ENCODE measurements around the gene SYK. TPM values are rescaled to one million over a fixed set of nuclear protein-coding genes. Genes with fewer than 3 reads are reported as not detected.

SYK gene
- total and polyA plus RNA-seq, 2 of the 13 experiments (the other 11 are each of a cell fraction or from before 2014, with no cell fraction given): not detected

- H2AFZ ChIP-seq (ENCODE audit: low read length): no peak overlapping the region
- H3K9me3 ChIP-seq (ENCODE audit: low read length): peaks cover 7% of the 10 kb centered on the region
- intact Hi-C loops (cut with micrococcal nuclease; ENCODE audit: unreplicated experiment) (no loop called here), in situ Hi-C loops (cut with HindIII; ENCODE audit: extremely low pct_ligation_motif_present, low pct_unique_long_range_greater_than_20kb) (no loop called here)
- DNase-seq (ENCODE audit: low spot score) (no peak), ATAC-seq (no peak), FAIRE-seq (no peak)
- no peak overlapping the region for H3K9ac ChIP-seq (ENCODE audit: insufficient read depth, low read depth, low read length)
- no peak overlapping the region for H3K27ac ChIP-seq (ENCODE audit: extremely low read length, insufficient read depth, low read length)
- H3K27me3 ChIP-seq (ENCODE audit: control insufficient read depth in 1 of 2, insufficient read depth in 2 of 2, low read length in 2 of 2): peaks cover 0 to 5% of the 10 kb centered on the region in 2 experiments; a peak in 1 of 5 replicates
- H3K4me2 ChIP-seq (ENCODE audit: low read depth, low read length): no peak overlapping the region
- no peak overlapping the region for H3K4me3 ChIP-seq (replicated peaks in 1 of 3; ENCODE audit: insufficient read depth in 1 of 3, low read depth in 2 of 3, low read length in 3 of 3)
- TF ChIP-seq ZNF678 (CRISPR knock-in tag; IDR thresholded peaks at IDR 0.05) (no peak), FOXM1 (CRISPR knock-in tag; IDR thresholded peaks at IDR 0.05) (no peak), EP300 (IDR thresholded peaks at IDR 0.05; ENCODE audit: low read depth in 2 of 2, low read length in 2 of 2) (no peak), EP300 (CRISPR knock-in tag; IDR thresholded peaks at IDR 0.05; ENCODE audit: borderline replicate concordance) (no peak), IRX3 (CRISPR knock-in tag; IDR thresholded peaks at IDR 0.05; ENCODE audit: borderline replicate concordance, low read depth) (no peak), NR2F1 (CRISPR knock-in tag; IDR thresholded peaks at IDR 0.05) (no peak), ZNF546 (CRISPR knock-in tag; conservative IDR thresholded peaks at IDR 0.05) (no peak), ZNF331 (CRISPR knock-in tag; IDR thresholded peaks at IDR 0.05) (no peak), FOXO1 (CRISPR knock-in tag; IDR thresholded peaks at IDR 0.05) (no peak), ZNF747 (CRISPR knock-in tag; IDR thresholded peaks at IDR 0.05; ENCODE audit: borderline replicate concordance) (no peak), ZNF703 (CRISPR knock-in tag; IDR thresholded peaks at IDR 0.05; ENCODE audit: borderline replicate concordance) (no peak), ZNF441 (CRISPR knock-in tag; IDR thresholded peaks at IDR 0.05; ENCODE audit: borderline replicate concordance) (no peak), RFXAP (CRISPR knock-in tag; IDR thresholded peaks at IDR 0.05; ENCODE audit: borderline replicate concordance) (no peak), MAZ (IDR thresholded peaks at IDR 0.05; ENCODE audit: borderline replicate concordance, low read depth, low read length) (no peak), MAZ (CRISPR knock-in tag; IDR thresholded peaks at IDR 0.05; ENCODE audit: low read depth) (no peak), REL (CRISPR knock-in tag; conservative IDR thresholded peaks at IDR 0.05) (no peak), SMAD1 (CRISPR knock-in tag; IDR thresholded peaks at IDR 0.05; ENCODE audit: borderline replicate concordance, low read depth) (no peak), TFAP4 (IDR thresholded peaks at IDR 0.05; ENCODE audit: borderline replicate concordance, low read depth) (no peak), ATRX (CRISPR knock-in tag; IDR thresholded peaks at IDR 0.05; ENCODE audit: borderline replicate concordance) (no peak)
- TF ChIP-seq, protein P1, sequence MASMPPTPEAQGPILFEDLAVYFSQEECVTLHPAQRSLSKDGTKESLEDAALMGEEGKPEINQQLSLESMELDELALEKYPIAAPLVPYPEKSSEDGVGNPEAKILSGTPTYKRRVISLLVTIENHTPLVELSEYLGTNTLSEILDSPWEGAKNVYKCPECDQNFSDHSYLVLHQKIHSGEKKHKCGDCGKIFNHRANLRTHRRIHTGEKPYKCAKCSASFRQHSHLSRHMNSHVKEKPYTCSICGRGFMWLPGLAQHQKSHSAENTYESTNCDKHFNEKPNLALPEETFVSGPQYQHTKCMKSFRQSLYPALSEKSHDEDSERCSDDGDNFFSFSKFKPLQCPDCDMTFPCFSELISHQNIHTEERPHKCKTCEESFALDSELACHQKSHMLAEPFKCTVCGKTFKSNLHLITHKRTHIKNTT (CRISPR knock-in tag; IDR thresholded peaks at IDR 0.05): no peak
- TF ChIP-seq, protein P2, sequence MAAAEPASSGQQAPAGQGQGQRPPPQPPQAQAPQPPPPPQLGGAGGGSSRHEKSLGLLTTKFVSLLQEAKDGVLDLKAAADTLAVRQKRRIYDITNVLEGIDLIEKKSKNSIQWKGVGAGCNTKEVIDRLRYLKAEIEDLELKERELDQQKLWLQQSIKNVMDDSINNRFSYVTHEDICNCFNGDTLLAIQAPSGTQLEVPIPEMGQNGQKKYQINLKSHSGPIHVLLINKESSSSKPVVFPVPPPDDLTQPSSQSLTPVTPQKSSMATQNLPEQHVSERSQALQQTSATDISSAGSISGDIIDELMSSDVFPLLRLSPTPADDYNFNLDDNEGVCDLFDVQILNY (CRISPR knock-in tag; conservative IDR thresholded peaks at IDR 0.05): no peak
- ChIA-PET POLR2A (no interaction called here), CTCF (ENCODE audit: low intra/inter-chr PET ratio, low total read pairs) (no interaction called here)
- H3K79me2 ChIP-seq (ENCODE audit: insufficient read depth, low read length): no peaks in the 10 kb centered on the region
- no TSS peak for BruUV-seq (replicated peaks)
- no peaks in the 10 kb centered on the region for H3K36me3 ChIP-seq (replicated peaks in 1 of 2; ENCODE audit: control insufficient read depth in 1 of 2, insufficient read depth in 2 of 2, low read length in 2 of 2)
- no peaks in the 10 kb centered on the region for H4K20me1 ChIP-seq (ENCODE audit: insufficient read depth, low read length)
- no peaks in the 10 kb centered on the region for H3K4me1 ChIP-seq (ENCODE audit: insufficient read depth, low read length)
- 17% methylated on average over 2 of the region's 2 CpGs for WGBS (ENCODE audit: low lambda C conversion rate)
Measured at GRCh38 chr9:90822866-90823265, 21.2 kb downstream of the SYK start.
